Stimulated activated CD4-positive, alpha-beta T cell treated with anti-CD3 and anti-CD28 coated beads, TNF-alpha, amount 100 ng/mL, for 48 hours (primary cell): ENCODE measurements around the gene MMS19.
A peak's percentile ranks its signal among the peaks of the same experiment; 100 is the strongest.
"Not testable (repeated sequence)": the region's sequence is repeated elsewhere in the genome, so short reads cannot be mapped to it uniquely, and the experiment has no call there.

Experiments used
- DNase-seq, 3 donors: peaks; one replicate each; pipeline ENCODE4 v3.0.0-alpha.2; 2020; ENCODE audit warnings: low read depth in 3 of 3

Gene MMS19

GRCh38 chr10:97425964-97426775 lies 72.1 kb downstream of the MMS19 start, which contains the start of gene PGAM1:
Gene PGAM1 (plus strand): TSS chr10:97426191. CDS start chr10:97426308, 117 bp downstream.
- DNase-seq, result peak; percentile 91 to 93 (median 92)

- DNase-seq, result not testable (repeated sequence)
Measured at GRCh38 chr10:97423757-97424098, 74.5 kb downstream of the MMS19 start.

GRCh38 chr10:97416565-97416964 lies 81.7 kb downstream of the MMS19 start:
- DNase-seq, result no peak

- peak in 2 of 3 donors; percentile 59 to 66 for DNase-seq
Measured at GRCh38 chr10:97412891-97413304, 85.3 kb downstream of the MMS19 start.

GRCh38 chr10:97411406-97411805 lies 86.8 kb downstream of the MMS19 start:
- no peak for DNase-seq

- no peak for DNase-seq
Measured at GRCh38 chr10:97408496-97408992, 89.7 kb downstream of the MMS19 start.
